ENCODE measurements around the gene KHDC1. TPM values are rescaled to one million over a fixed set of nuclear protein-coding genes. Genes with fewer than 3 reads are reported as not detected.

Gene KHDC1
- total and polyA plus RNA-seq, 2 of the 4 experiments (the other 2 are of a cell fraction): 1.6 to 5.5 TPM

DNA sequence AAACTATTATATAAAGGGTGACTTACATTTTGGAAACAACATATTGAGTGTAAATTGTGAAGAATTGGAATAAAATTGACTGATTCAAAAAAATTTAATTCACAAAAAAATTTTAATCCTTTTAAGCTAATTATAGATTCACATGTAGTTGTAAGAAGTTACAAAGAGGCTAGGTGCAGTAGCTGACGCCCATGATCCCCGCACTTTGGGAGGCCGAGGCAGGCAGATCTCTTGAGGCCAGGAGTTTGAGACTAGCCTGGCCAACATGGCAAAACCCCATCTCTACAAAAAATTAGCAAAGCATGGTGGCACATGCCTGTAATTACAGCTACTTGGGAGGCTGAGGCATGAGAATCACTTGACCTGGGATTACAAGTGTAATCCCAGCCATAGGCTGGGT is 30.3 kb upstream of the KHDC1 start:
- no peak overlapping the region for H4K8ac ChIP-seq (ENCODE audit: low read depth in 2 of 2, low read length in 2 of 2)
- H3K79me1 ChIP-seq (ENCODE audit: low read depth in 1 of 2, low read length in 2 of 2): peaks cover 3 to 25% of the 10 kb centered on the region in 2 experiments; a peak in 3 of 4 replicates
- dilution Hi-C loops (cut with HindIII; ENCODE audit: low sequenced_read_pairs, unreplicated experiment) (no loop called here), intact Hi-C loops (cut with micrococcal nuclease) (no loop called here), in situ Hi-C loops (cut with MboI; ENCODE audit: low sequenced_read_pairs) (loop anchor here (25.0 kb wide), 1 partner anchor 319 kb away; no protein-coding TSS in a partner anchor)
- no peak overlapping the region for H3K27ac ChIP-seq (ENCODE audit: insufficient read depth, low read length)
- H3K4me2 ChIP-seq (ENCODE audit: low read depth, low read length): no peak overlapping the region
- no peak overlapping the region for H3K4ac ChIP-seq (ENCODE audit: low read depth, low read length)
- DNase-seq (no peak), ATAC-seq (ENCODE audit: low read depth) (no peak)
- no peak overlapping the region for H2BK5ac ChIP-seq (ENCODE audit: low read depth, low read length, poor library complexity, severe bottlenecking)
- no peaks in the 10 kb centered on the region for H4K20me1 ChIP-seq (ENCODE audit: insufficient read depth, low read length)
- H3K9me1 ChIP-seq (ENCODE audit: insufficient read depth, low read length): peaks cover 11% of the 10 kb centered on the region
- no peak overlapping the region for H3K9ac ChIP-seq (ENCODE audit: low read depth, low read length)
- ChIA-PET CTCF (interaction anchor here (1.3 kb wide), 1 partner anchor 13 kb away, joined by 4 read pairs; no protein-coding TSS in a partner anchor), POLR2A (ENCODE audit: unreplicated experiment) (no interaction called here)
- no peak overlapping the region for H2BK120ac ChIP-seq (ENCODE audit: low read depth, low read length)
- no peak overlapping the region for H2AFZ ChIP-seq (replicated peaks; ENCODE audit: low read length, poor library complexity)
- TF ChIP-seq CTCF (conservative IDR thresholded peaks at IDR 0.05; ENCODE audit: low read depth, low read length) (no peak), CEBPB (IDR thresholded peaks at IDR 0.05; ENCODE audit: low read depth, low read length) (no peak), RAD21 (IDR thresholded peaks at IDR 0.05; ENCODE audit: low read length) (no peak)
- no TSS peak for BruUV-seq (replicated peaks)
- H3K4me1 ChIP-seq (ENCODE audit: control insufficient read depth, insufficient read depth, low read length): peaks cover 6% of the 10 kb centered on the region
- no peak overlapping the region for H2BK15ac ChIP-seq (ENCODE audit: low read depth, low read length)
- no peaks in the 10 kb centered on the region for H3K27me3 ChIP-seq (ENCODE audit: control insufficient read depth, insufficient read depth, low read length)
- H3K18ac ChIP-seq (ENCODE audit: low read depth, low read length): no peak overlapping the region
- H3K9me3 ChIP-seq (ENCODE audit: control insufficient read depth, insufficient read depth, low read length): no peaks in the 10 kb centered on the region
- no CpG with 5 or more reads among the region's 3 CpGs for WGBS, 2 experiments (ENCODE audit: extremely low coverage in 2 of 2, insufficient read length in 1 of 2)
- H3K36me3 ChIP-seq (ENCODE audit: control insufficient read depth, insufficient read depth, low read length): no peaks in the 10 kb centered on the region; the same call in none of the 2 replicates
- no peak overlapping the region for H2AK9ac ChIP-seq (replicated peaks; ENCODE audit: low read depth, low read length, poor library complexity)
- no peak overlapping the region for H2BK20ac ChIP-seq (ENCODE audit: low read depth, low read length)
- H3K56ac ChIP-seq (ENCODE audit: extremely low read depth, insufficient read depth, low read length): no peak overlapping the region
- H2AK5ac ChIP-seq (ENCODE audit: low read depth, low read length): no peak overlapping the region
- no peak overlapping the region for H3K4me3 ChIP-seq (ENCODE audit: insufficient read depth, low read depth, low read length)
- no peak overlapping the region for H3K23ac ChIP-seq (ENCODE audit: low read depth, low read length)
- no peak overlapping the region for H4K5ac ChIP-seq (ENCODE audit: low read depth, low read length)
- H3K14ac ChIP-seq (replicated peaks; ENCODE audit: low read depth, low read length): no peak overlapping the region
- no peak overlapping the region for H4K91ac ChIP-seq (ENCODE audit: insufficient read depth, low read depth, low read length)
